Trophoblast cell (in vitro differentiated cells and primary cell): ENCODE measurements around the gene MLLT10.

Source experiments
- DNase-seq, 2 donors: peaks; one replicate each; pipeline ENCODE4 v3.0.0-alpha.2; 2016
- H2AFZ ChIP-seq: 2 replicates; pipeline ENCODE4 v1.6.1; 2013; ENCODE audit warnings: low read length, moderate library complexity, mild to moderate bottlenecking; ENCODE audit not compliant: insufficient read depth, poor library complexity
- H2AK5ac ChIP-seq: 2 replicates; pipeline ENCODE4 v1.6.1; 2013; ENCODE audit warnings: mild to moderate bottlenecking, low read length
- H2BK120ac ChIP-seq: 2 replicates; pipeline ENCODE4 v1.6.1; 2013; ENCODE audit warnings: low read length, mild to moderate bottlenecking, moderate library complexity; ENCODE audit not compliant: insufficient read depth, poor library complexity
- H2BK12ac ChIP-seq: 2 replicates; pipeline ENCODE4 v1.6.1; 2013; ENCODE audit warnings: mild to moderate bottlenecking, low read length, moderate library complexity
- H2BK5ac ChIP-seq: 2 replicates; pipeline ENCODE4 v1.6.1; 2013; ENCODE audit warnings: low read length, low read depth, moderate library complexity, mild to moderate bottlenecking; ENCODE audit not compliant: poor library complexity
- H3K14ac ChIP-seq: 2 replicates; pipeline ENCODE4 v1.6.1; 2013; ENCODE audit warnings: mild to moderate bottlenecking, low read length
- H3K18ac ChIP-seq: 2 replicates; pipeline ENCODE4 v1.6.1; 2013; ENCODE audit warnings: mild to moderate bottlenecking, low read length
- H3K23ac ChIP-seq: 2 replicates; pipeline ENCODE4 v1.6.1; 2013; ENCODE audit warnings: low read length
- H3K27ac ChIP-seq: 2 replicates; pipeline ENCODE4 v1.5.1; 2013; ENCODE audit warnings: low read depth, mild to moderate bottlenecking, inconsistent platforms, low read length, moderate library complexity
- H3K27me3 ChIP-seq: 2 replicates; pipeline ENCODE4 v1.6.1; 2013; ENCODE audit warnings: inconsistent platforms, mild to moderate bottlenecking, low read length, moderate library complexity; ENCODE audit not compliant: insufficient read depth
- H3K36me3 ChIP-seq, 2 experiments: 1 replicate in 1 of 2; 2 replicates in 1 of 2; pipeline ENCODE4 v1.6.1; 2013; ENCODE audit warnings: low read length in 2 of 2, mild to moderate bottlenecking in 2 of 2, moderate library complexity in 1 of 2; ENCODE audit not compliant: insufficient read depth in 2 of 2, control insufficient read depth in 1 of 2
- H3K4ac ChIP-seq: 2 replicates; pipeline ENCODE4 v1.6.1; 2013; ENCODE audit warnings: low read depth, mild to moderate bottlenecking, low read length, moderate library complexity
- H3K4me1 ChIP-seq, 2 experiments: 1 replicate in 1 of 2; 2 replicates in 1 of 2; pipeline ENCODE4 v1.6.1; 2013; ENCODE audit warnings: low read length in 2 of 2, mild to moderate bottlenecking in 2 of 2, moderate library complexity in 1 of 2; ENCODE audit not compliant: insufficient read depth in 2 of 2, control insufficient read depth in 1 of 2
- H3K4me2 ChIP-seq: 2 replicates; pipeline ENCODE4 v1.6.1; 2013; ENCODE audit warnings: inconsistent platforms, mild to moderate bottlenecking, low read length, moderate library complexity
- H3K4me3 ChIP-seq: 2 replicates; pipeline ENCODE4 v1.5.1; 2013; ENCODE audit warnings: mild to moderate bottlenecking, low read depth, low read length, inconsistent platforms
- H3K79me1 ChIP-seq: one replicate; pipeline ENCODE4 v1.6.1; 2013; ENCODE audit warnings: low read length
- H3K79me2 ChIP-seq: 2 replicates; pipeline ENCODE4 v1.6.1; 2013; ENCODE audit warnings: low read length, mild to moderate bottlenecking; ENCODE audit not compliant: control insufficient read depth, insufficient read depth, poor library complexity
- H3K9ac ChIP-seq: 2 replicates; pipeline ENCODE4 v1.6.1; 2013; ENCODE audit warnings: mild to moderate bottlenecking, low read length
- H3K9me3 ChIP-seq: 2 replicates; pipeline ENCODE4 v1.6.1; 2013; ENCODE audit warnings: low read depth, mild to moderate bottlenecking, control low read depth, inconsistent platforms, low read length; ENCODE audit not compliant: insufficient read depth
- H4K12ac ChIP-seq: 2 replicates; pipeline ENCODE4 v1.6.1; 2013; ENCODE audit warnings: low read depth, mild to moderate bottlenecking, low read length, moderate library complexity
- H4K8ac ChIP-seq: 2 replicates; pipeline ENCODE4 v1.6.1; 2013; ENCODE audit warnings: low read depth, mild to moderate bottlenecking, low read length, moderate library complexity
- H4K91ac ChIP-seq: one replicate; pipeline ENCODE4 v1.6.1; 2013; ENCODE audit warnings: low read depth, mild to moderate bottlenecking, low read length, moderate library complexity
- WGBS: extraction: QIAGEN DNeasy Blood & Tissue Kit; methylation state at CpG from one replicate; pipeline ENCODE4 v1.1.7; 2013; ENCODE audit warnings: missing lambda C conversion rate; ENCODE audit not compliant: insufficient read length, insufficient coverage; ENCODE audit errors: extremely low coverage; 5-methylcytosine and 5-hydroxymethylcytosine counted together

Gene MLLT10

GRCh38 chr10:21758696-21759095 lies 224.7 kb downstream of the MLLT10 start:
- Histone ChIP-seq H3K14ac (no peak overlapping the region), H2BK120ac (no peak overlapping the region), H3K79me1 (peaks cover 5% of the 10 kb centered on the region), H2AK5ac (no peak overlapping the region), H3K4me3 (no peak overlapping the region), H3K27ac (no peak overlapping the region), H2BK5ac (no peak overlapping the region), H3K79me2 (no peaks in the 10 kb centered on the region), H3K27me3 (no peaks in the 10 kb centered on the region), H2AFZ (no peak overlapping the region), H3K4me2 (no peak overlapping the region), H3K4ac (no peak overlapping the region), H4K91ac (no peak overlapping the region), H3K23ac (no peak overlapping the region), H3K4me1 (peaks cover 10 to 15% of the 10 kb centered on the region in 2 experiments), H3K36me3 (peaks cover 18 to 19% of the 10 kb centered on the region in 2 experiments), H3K9ac (no peak overlapping the region), H4K8ac (no peak overlapping the region), H3K18ac (no peak overlapping the region), H2BK12ac (no peak overlapping the region), H3K9me3 (no peaks in the 10 kb centered on the region), H4K12ac (no peak overlapping the region)
- no peak for DNase-seq
- no CpG with 5 or more reads among the region's 7 CpGs for WGBS

DNA sequence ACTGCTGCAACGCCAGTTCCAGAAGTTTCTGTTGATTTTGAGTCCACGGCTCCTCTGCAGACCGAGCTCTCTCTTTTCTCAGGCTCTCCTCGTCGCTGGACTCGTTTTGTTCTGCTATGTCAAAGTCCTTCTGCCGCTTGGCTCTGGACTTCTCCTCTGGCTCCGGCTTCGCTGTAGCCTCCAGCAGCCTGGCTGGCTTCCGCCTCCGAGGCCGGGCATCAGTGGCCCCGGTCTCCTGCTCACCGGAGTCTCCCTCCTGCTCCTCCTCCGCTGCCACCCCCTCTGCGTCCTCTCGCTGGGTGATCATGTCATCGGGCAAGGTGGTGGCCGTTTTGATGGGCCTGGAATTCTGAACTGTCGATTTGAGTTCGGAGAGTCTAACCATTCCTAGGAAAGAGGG lies 225.2 kb downstream of the MLLT10 start:
- Histone ChIP-seq H3K4me1 (peaks cover 10 to 15% of the 10 kb centered on the region in 2 experiments), H2AFZ (no peak overlapping the region), H3K9ac (no peak overlapping the region), H3K27ac (no peak overlapping the region), H2BK12ac (no peak overlapping the region), H2BK120ac (no peak overlapping the region), H3K18ac (no peak overlapping the region), H2BK5ac (no peak overlapping the region), H4K12ac (no peak overlapping the region), H3K4me3 (no peak overlapping the region), H3K79me1 (peaks cover 5% of the 10 kb centered on the region), H3K14ac (no peak overlapping the region), H3K9me3 (no peaks in the 10 kb centered on the region), H3K4ac (no peak overlapping the region), H3K4me2 (no peak overlapping the region), H2AK5ac (no peak overlapping the region), H4K91ac (no peak overlapping the region), H3K36me3 (peaks cover 17 to 19% of the 10 kb centered on the region in 2 experiments), H3K79me2 (no peaks in the 10 kb centered on the region), H3K23ac (no peak overlapping the region), H4K8ac (no peak overlapping the region), H3K27me3 (no peaks in the 10 kb centered on the region)
- WGBS = no CpG with 5 or more reads among the region's 21 CpGs
- DNase-seq = no peak

DNA sequence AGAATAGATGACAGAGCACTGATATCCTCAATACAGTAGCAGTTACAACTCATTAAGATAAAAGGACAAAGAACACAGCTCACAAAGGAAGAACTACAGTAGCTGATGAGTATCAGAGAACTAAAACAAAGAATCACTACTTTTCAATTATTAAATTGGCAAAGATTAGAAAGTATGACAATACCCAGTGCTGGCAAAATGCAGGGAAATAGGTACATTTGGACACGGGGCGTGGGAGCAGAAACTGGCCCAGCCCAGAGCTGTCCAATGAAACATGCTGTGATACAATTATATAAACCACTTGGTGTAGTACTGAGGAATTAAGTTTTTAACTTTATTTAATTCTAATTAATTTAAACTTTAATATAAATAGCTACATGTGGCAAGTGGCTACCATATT lies 226.3 kb downstream of the MLLT10 start:
- peaks cover 5% of the 10 kb centered on the region for H3K79me1 ChIP-seq
- H2AK5ac ChIP-seq = no peak overlapping the region
- DNase-seq = no peak
- WGBS = no CpG with 5 or more reads among the region's 2 CpGs
- H4K12ac ChIP-seq = no peak overlapping the region
- no peak overlapping the region for H3K23ac ChIP-seq
- H3K4me2 ChIP-seq = no peak overlapping the region
- H3K9me3 ChIP-seq = no peaks in the 10 kb centered on the region
- no peak overlapping the region for H4K8ac ChIP-seq
- H3K27ac ChIP-seq = no peak overlapping the region
- H2BK120ac ChIP-seq = no peak overlapping the region
- H2BK5ac ChIP-seq = no peak overlapping the region
- no peak overlapping the region for H3K4me3 ChIP-seq
- H3K18ac ChIP-seq = no peak overlapping the region
- no peak overlapping the region for H3K9ac ChIP-seq
- no peak overlapping the region for H3K14ac ChIP-seq
- no peak overlapping the region for H2BK12ac ChIP-seq
- H3K36me3 ChIP-seq = peaks cover 11 to 16% of the 10 kb centered on the region in 2 experiments
- H3K4me1 ChIP-seq = peaks cover 10 to 15% of the 10 kb centered on the region in 2 experiments
- H3K27me3 ChIP-seq = no peaks in the 10 kb centered on the region
- no peak overlapping the region for H4K91ac ChIP-seq
- H3K79me2 ChIP-seq = no peaks in the 10 kb centered on the region
- H3K4ac ChIP-seq = no peak overlapping the region
- H2AFZ ChIP-seq = no peak overlapping the region

DNA sequence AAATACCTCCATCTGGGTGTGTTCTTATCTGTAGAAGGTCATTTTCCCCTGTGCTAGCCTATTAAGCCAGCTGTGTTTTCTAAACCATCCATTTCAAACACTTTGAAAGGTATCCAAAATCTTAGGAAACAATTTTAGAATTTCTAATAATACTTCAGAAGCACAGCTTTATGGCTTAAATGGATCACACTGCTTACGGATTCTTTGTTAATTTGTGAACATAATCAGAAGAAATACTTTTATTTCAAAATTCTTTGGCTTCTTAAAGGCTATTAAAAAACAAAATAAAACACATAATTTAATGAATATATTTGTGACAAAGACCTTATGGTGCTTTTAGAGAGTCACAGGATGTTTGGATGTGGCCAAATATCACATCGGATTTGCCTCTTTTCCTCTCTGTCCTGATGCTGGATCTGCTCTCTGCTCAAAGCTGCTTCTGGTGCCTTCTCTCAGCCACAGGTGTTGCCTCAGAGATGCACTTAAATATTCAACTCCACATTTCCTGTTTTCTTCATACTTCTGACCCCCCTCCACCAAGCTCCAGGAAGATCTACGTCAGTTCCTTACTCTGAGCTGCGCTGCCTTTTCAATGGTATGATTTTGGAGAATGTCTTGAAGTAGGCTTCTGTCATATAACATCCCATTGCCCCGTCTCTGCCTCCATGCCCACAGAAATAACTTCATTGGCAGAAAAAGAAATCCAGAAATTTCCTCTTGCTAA lies 230.6 kb downstream of the MLLT10 start:
- Histone ChIP-seq H3K4me3 (no peak overlapping the region), H3K14ac (no peak overlapping the region), H3K9ac (no peak overlapping the region), H4K12ac (no peak overlapping the region), H2BK120ac (no peak overlapping the region), H3K79me2 (no peaks in the 10 kb centered on the region), H4K8ac (no peak overlapping the region), H3K36me3 (peaks cover 0 to 7% of the 10 kb centered on the region in 2 experiments), H3K4ac (no peak overlapping the region), H2AK5ac (no peak overlapping the region), H3K23ac (no peak overlapping the region), H2BK12ac (no peak overlapping the region), H2BK5ac (no peak overlapping the region), H3K4me1 (no peaks in the 10 kb centered on the region), H3K4me2 (no peak overlapping the region), H3K79me1 (no peaks in the 10 kb centered on the region), H3K27me3 (no peaks in the 10 kb centered on the region), H3K27ac (no peak overlapping the region), H3K18ac (no peak overlapping the region), H2AFZ (no peak overlapping the region), H3K9me3 (no peaks in the 10 kb centered on the region), H4K91ac (no peak overlapping the region)
- WGBS = no CpG with 5 or more reads among the region's 5 CpGs
- DNase-seq = no peak
